Liver (tissue), 9 donors: ENCODE data around the gene NOTCH1. TPM values are rescaled to one million over a fixed set of nuclear protein-coding genes. Genes with fewer than 3 reads are reported as not detected.

Experiments
- DNase-seq: peaks from one replicate; pipeline ENCODE4 v3.0.0-alpha.2; 2017; ENCODE audit warnings: low spot score
- H3K27ac ChIP-seq, 2 donors: one replicate each; pipeline ENCODE4 v1.7.0; 2013; ENCODE audit warnings: inconsistent platforms in 2 of 2, low read length in 2 of 2, control low read depth in 1 of 2, low read depth in 1 of 2, mild to moderate bottlenecking in 1 of 2
- H3K27me3 ChIP-seq, 4 donors: one replicate each; pipeline versions ENCODE4 v1.6.1 to v1.7.0; 2013; ENCODE audit warnings: low read length in 3 of 4, inconsistent platforms in 1 of 4, mild to moderate bottlenecking in 1 of 4, moderate library complexity in 1 of 4; ENCODE audit not compliant: control insufficient read depth in 4 of 4, insufficient read depth in 4 of 4
- H3K36me3 ChIP-seq, 4 donors: one replicate each; pipeline versions ENCODE4 v1.6.1 to v1.7.0; 2013; ENCODE audit warnings: low read length in 3 of 4, mild to moderate bottlenecking in 3 of 4, low read depth in 1 of 4, moderate library complexity in 1 of 4; ENCODE audit not compliant: control insufficient read depth in 4 of 4, insufficient read depth in 3 of 4
- H3K4me1 ChIP-seq, 4 donors: one replicate each; pipeline versions ENCODE4 v1.6.1 to v1.7.0; 2013; ENCODE audit warnings: low read length in 3 of 4, mild to moderate bottlenecking in 3 of 4, moderate library complexity in 1 of 4; ENCODE audit not compliant: control insufficient read depth in 4 of 4, insufficient read depth in 4 of 4
- H3K4me3 ChIP-seq, 3 donors: one replicate each; pipeline versions ENCODE4 v1.6.1 to v1.7.0; 2013; ENCODE audit warnings: low read length in 3 of 3, control low read depth in 1 of 3, low read depth in 1 of 3, mild to moderate bottlenecking in 1 of 3
- H3K9ac ChIP-seq, 2 donors: one replicate each; pipeline ENCODE4 v1.7.0; 2013; ENCODE audit warnings: low read length in 2 of 2, mild to moderate bottlenecking in 2 of 2, moderate library complexity in 2 of 2, control low read depth in 1 of 2, low read depth in 1 of 2
- H3K9me3 ChIP-seq, 4 donors: one replicate each; pipeline versions ENCODE4 v1.6.1 to v1.7.0; 2013; ENCODE audit warnings: low read length in 3 of 4; ENCODE audit not compliant: control insufficient read depth in 4 of 4
- EGR1 ChIP-seq, 2 donors: IDR thresholded peaks; 2 replicates each; pipeline ENCODE4 v1.6.1; 2016 to 2018; ENCODE audit warnings: antibody characterized with exemption in 2 of 2, low read depth in 2 of 2
- FOXA2 ChIP-seq: IDR thresholded peaks from 2 replicates; pipeline ENCODE4 v1.6.1; 2016; ENCODE audit warnings: antibody characterized with exemption
- HNF4A ChIP-seq, 2 donors: conservative IDR thresholded peaks; 2 replicates each; pipeline ENCODE4 v1.6.1; 2016; ENCODE audit warnings: antibody characterized with exemption in 2 of 2, mild to moderate bottlenecking in 2 of 2
- HNF4G ChIP-seq: IDR thresholded peaks from 2 replicates; pipeline ENCODE4 v1.6.1; 2016; ENCODE audit warnings: antibody characterized with exemption
- RXRA ChIP-seq, 2 donors: IDR thresholded peaks; 2 replicates each; pipeline ENCODE4 v1.6.1; 2017 to 2018; ENCODE audit warnings: antibody characterized with exemption in 2 of 2, mild to moderate bottlenecking in 1 of 2
- TAF1 ChIP-seq: conservative IDR thresholded peaks from 2 replicates; pipeline ENCODE4 v1.6.1; 2016; ENCODE audit warnings: antibody characterized with exemption, mild to moderate bottlenecking
- WGBS: extraction: QIAGEN DNeasy Blood & Tissue Kit; methylation state at CpG from one replicate; pipeline ENCODE4 v1.1.7; 2013; 5-methylcytosine and 5-hydroxymethylcytosine counted together
- polyA plus RNA-seq, 2 donors: library from polyadenylated mRNA; stranded (reverse) in 1 of 2; unstranded in 1 of 2; fragments of 200-250 nt in 1 of 2; fragments of >200 nt in 1 of 2; fragmentation: Nextera tagmentation in 1 of 2; extraction: Ambion mirVana in 1 of 2; gene quantifications; one replicate each; pipeline versions ENCODE4 v1.2.1 to v1.2.3, GENCODE V29; 2013 to 2015
- total RNA-seq, 2 donors: library from RNA; depleted of rRNA; stranded (reverse); fragments of >200 nt; gene quantifications; one replicate each; pipeline ENCODE4 v1.2.3, GENCODE V29; 2014
- TF ChIP-seq, protein P1 (sequence below): IDR thresholded peaks from 2 replicates; pipeline ENCODE4 v1.6.1; 2016; ENCODE audit warnings: antibody characterized with exemption
- TF ChIP-seq, protein P2 (sequence below): IDR thresholded peaks from 2 replicates; pipeline ENCODE4 v1.6.1; 2016; ENCODE audit warnings: antibody characterized with exemption, mild to moderate bottlenecking
- TF ChIP-seq, protein P3 (sequence below): IDR thresholded peaks from 2 replicates; pipeline ENCODE4 v1.6.1; 2016; ENCODE audit warnings: antibody characterized with exemption
- TF ChIP-seq, protein P4 (sequence below): IDR thresholded peaks from 2 replicates; pipeline ENCODE4 v1.6.1; 2016; ENCODE audit warnings: antibody characterized with exemption
- donor health status: healthy.
- donor health status: healthy.
- donor health status: healthy.
- donor health status: healthy.
- donor health status: healthy.

Gene NOTCH1
- total and polyA plus RNA-seq, 4 donors: 2.4 to 22.3 (median 8.5) TPM

DNA sequence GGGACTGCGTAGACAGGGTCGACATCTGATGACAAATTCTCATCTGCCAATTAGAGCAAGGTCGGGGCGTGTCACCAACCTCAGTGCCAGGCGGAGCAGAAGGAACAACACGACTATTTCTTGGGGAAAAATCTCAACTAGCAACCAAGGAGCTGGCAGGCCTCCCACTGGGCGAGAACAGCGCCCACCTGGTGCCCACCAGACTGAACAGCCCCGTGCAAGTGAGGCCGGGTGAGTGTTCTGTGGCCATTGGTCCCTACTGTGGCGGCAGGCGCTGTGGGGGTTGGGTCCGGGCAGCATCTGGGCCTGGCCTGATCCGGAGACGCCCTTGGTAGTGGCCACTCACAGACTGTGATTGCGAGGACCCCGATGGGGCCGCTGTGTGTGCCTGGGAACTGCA, 11.5 kb downstream of the NOTCH1 start:
- Histone ChIP-seq H3K4me3 (no peak overlapping the region), H3K9me3 (no peaks in the 10 kb centered on the region), H3K27me3 (no peaks in the 10 kb centered on the region), H3K36me3 (no peaks in the 10 kb centered on the region), H3K27ac (peak overlapping the region; percentile 14 to 54), H3K4me1 (peaks cover 13 to 39% (median 26%) of the 10 kb centered on the region in 4 donors), H3K9ac (no peak overlapping the region)
- WGBS: 74% methylated on average over 18 of the region's 18 CpGs
- DNase-seq: no peak
- no peak for TF ChIP-seq HNF4A (conservative IDR thresholded peaks at IDR 0.05)
- no peak for TF ChIP-seq RXRA (IDR thresholded peaks at IDR 0.05)
- TF ChIP-seq, protein P1, sequence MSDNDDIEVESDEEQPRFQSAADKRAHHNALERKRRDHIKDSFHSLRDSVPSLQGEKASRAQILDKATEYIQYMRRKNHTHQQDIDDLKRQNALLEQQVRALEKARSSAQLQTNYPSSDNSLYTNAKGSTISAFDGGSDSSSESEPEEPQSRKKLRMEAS: no peak
- TF ChIP-seq HNF4G: no peak
- no peak for TF ChIP-seq EGR1 (IDR thresholded peaks at IDR 0.05; ENCODE audit: low read depth in 2 of 2)
- TF ChIP-seq, protein P2, sequence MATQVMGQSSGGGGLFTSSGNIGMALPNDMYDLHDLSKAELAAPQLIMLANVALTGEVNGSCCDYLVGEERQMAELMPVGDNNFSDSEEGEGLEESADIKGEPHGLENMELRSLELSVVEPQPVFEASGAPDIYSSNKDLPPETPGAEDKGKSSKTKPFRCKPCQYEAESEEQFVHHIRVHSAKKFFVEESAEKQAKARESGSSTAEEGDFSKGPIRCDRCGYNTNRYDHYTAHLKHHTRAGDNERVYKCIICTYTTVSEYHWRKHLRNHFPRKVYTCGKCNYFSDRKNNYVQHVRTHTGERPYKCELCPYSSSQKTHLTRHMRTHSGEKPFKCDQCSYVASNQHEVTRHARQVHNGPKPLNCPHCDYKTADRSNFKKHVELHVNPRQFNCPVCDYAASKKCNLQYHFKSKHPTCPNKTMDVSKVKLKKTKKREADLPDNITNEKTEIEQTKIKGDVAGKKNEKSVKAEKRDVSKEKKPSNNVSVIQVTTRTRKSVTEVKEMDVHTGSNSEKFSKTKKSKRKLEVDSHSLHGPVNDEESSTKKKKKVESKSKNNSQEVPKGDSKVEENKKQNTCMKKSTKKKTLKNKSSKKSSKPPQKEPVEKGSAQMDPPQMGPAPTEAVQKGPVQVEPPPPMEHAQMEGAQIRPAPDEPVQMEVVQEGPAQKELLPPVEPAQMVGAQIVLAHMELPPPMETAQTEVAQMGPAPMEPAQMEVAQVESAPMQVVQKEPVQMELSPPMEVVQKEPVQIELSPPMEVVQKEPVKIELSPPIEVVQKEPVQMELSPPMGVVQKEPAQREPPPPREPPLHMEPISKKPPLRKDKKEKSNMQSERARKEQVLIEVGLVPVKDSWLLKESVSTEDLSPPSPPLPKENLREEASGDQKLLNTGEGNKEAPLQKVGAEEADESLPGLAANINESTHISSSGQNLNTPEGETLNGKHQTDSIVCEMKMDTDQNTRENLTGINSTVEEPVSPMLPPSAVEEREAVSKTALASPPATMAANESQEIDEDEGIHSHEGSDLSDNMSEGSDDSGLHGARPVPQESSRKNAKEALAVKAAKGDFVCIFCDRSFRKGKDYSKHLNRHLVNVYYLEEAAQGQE: no peak
- TF ChIP-seq FOXA2: no peak
- TF ChIP-seq, protein P3, sequence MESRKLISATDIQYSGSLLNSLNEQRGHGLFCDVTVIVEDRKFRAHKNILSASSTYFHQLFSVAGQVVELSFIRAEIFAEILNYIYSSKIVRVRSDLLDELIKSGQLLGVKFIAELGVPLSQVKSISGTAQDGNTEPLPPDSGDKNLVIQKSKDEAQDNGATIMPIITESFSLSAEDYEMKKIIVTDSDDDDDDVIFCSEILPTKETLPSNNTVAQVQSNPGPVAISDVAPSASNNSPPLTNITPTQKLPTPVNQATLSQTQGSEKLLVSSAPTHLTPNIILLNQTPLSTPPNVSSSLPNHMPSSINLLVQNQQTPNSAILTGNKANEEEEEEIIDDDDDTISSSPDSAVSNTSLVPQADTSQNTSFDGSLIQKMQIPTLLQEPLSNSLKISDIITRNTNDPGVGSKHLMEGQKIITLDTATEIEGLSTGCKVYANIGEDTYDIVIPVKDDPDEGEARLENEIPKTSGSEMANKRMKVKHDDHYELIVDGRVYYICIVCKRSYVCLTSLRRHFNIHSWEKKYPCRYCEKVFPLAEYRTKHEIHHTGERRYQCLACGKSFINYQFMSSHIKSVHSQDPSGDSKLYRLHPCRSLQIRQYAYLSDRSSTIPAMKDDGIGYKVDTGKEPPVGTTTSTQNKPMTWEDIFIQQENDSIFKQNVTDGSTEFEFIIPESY: no peak

DNA sequence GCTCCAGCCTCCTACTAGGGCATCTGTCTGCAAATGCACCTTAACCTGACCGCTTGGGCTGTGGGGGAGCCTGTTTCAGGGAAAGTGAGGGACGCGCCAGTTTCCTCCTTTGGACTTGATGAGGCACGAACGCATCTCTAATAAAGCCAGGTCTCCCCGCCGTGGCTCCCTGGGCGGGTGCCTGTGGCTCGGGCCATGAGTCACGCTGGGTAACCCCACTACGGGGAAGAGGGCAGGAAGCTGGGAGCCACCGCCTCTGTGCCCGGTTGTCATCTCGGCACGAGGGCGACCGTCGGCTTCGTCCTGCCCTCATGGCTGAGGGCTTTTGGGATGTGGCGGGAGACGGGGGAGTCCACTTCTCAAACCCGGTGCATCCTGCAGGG, 12.1 kb downstream of the NOTCH1 start:
- WGBS: 62% methylated on average over 22 of the region's 22 CpGs
- Histone ChIP-seq H3K4me3 (no peak overlapping the region), H3K9me3 (no peaks in the 10 kb centered on the region), H3K27me3 (no peaks in the 10 kb centered on the region), H3K4me1 (peaks cover 14 to 45% (median 30%) of the 10 kb centered on the region in 4 donors), H3K27ac (peak overlapping the region; percentile 28 to 54), H3K36me3 (no peaks in the 10 kb centered on the region), H3K9ac (no peak overlapping the region)
- no peak for DNase-seq
- TF ChIP-seq, protein P3: no peak
- no peak for TF ChIP-seq TAF1
- no peak for TF ChIP-seq FOXA2
- no peak for TF ChIP-seq EGR1 (IDR thresholded peaks at IDR 0.05; ENCODE audit: low read depth in 2 of 2)
- TF ChIP-seq, protein P4, sequence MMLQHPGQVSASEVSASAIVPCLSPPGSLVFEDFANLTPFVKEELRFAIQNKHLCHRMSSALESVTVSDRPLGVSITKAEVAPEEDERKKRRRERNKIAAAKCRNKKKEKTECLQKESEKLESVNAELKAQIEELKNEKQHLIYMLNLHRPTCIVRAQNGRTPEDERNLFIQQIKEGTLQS: no peak
- TF ChIP-seq, protein P2: no peak
- TF ChIP-seq HNF4G: no peak
